Heart right ventricle (tissue), 16 donors: Measurements from ENCODE around the gene POLR1G. TPM values are rescaled to one million over a fixed set of nuclear protein-coding genes. Genes with fewer than 3 reads are reported as not detected.

Experiments
- ATAC-seq, 8 donors: fragments of 200-7000 bp; cut with Tn5 transposase; one replicate each; pipeline ENCODE4 v1.9.1; 2020; ENCODE audit warnings: mild to moderate bottlenecking in 8 of 8, moderate library complexity in 8 of 8, moderate number of reproducible peaks in 1 of 8
- DNase-seq, 2 donors: peaks; one replicate each; pipeline ENCODE4 v3.0.0-alpha.2; 2020
- H3K27ac ChIP-seq, 10 donors: fragments of 200-600 bp; sonication (generic) in 2 of 10; one replicate each; pipeline versions ENCODE4 v1.5.0 to v1.8.0; 2020 to 2022; ENCODE audit warnings: mild to moderate bottlenecking in 3 of 10
- H3K27me3 ChIP-seq, 7 donors: fragments of 200-600 bp; one replicate each; pipeline ENCODE4 v1.8.0; 2021 to 2022; ENCODE audit warnings: mild to moderate bottlenecking in 2 of 7
- H3K36me3 ChIP-seq, 9 donors: fragments of 200-600 bp; sonication (generic) in 1 of 9; one replicate each; pipeline versions ENCODE4 v1.5.0 to v1.8.0; 2020 to 2022; ENCODE audit warnings: mild to moderate bottlenecking in 2 of 9
- H3K4me1 ChIP-seq, 9 donors: fragments of 200-600 bp; sonication (generic) in 1 of 9; one replicate each; pipeline versions ENCODE4 v1.5.0 to v1.8.0; 2020 to 2022; ENCODE audit warnings: mild to moderate bottlenecking in 4 of 9
- H3K4me3 ChIP-seq, 10 donors: fragments of 200-600 bp; sonication (generic) in 2 of 10; one replicate each; pipeline versions ENCODE4 v1.5.0 to v1.8.0; 2020 to 2022; ENCODE audit warnings: mild to moderate bottlenecking in 7 of 10, moderate library complexity in 2 of 10
- H3K9me3 ChIP-seq, 11 donors: fragments of 200-600 bp in 10 of 11; sonication (generic) in 2 of 11; one replicate each; pipeline versions ENCODE4 v1.5.0 to v1.8.0; 2013 to 2022; ENCODE audit warnings: mild to moderate bottlenecking in 2 of 11, control low read depth in 1 of 11, moderate library complexity in 1 of 11
- WGBS, 2 donors: extraction: QIAGEN DNeasy Blood & Tissue Kit; methylation state at CpG; one replicate each; pipeline ENCODE4 v1.1.7; 2013; ENCODE audit warnings: inconsistent platforms in 1 of 2; 5-methylcytosine and 5-hydroxymethylcytosine counted together
- intact Hi-C, 10 donors: fragments of 100-400 bp; cut with DNase I; formaldehyde crosslinking; loops; one replicate each; pipeline versions ENCODE4 v1.11.1 to v1.14.2; 2022
- polyA plus RNA-seq, 2 donors: library from polyadenylated mRNA; stranded (reverse); fragments of 200-250 nt; gene quantifications; one replicate each; pipeline ENCODE4 v1.2.3, GENCODE V29; 2013
- total RNA-seq, 10 donors: library from RNA; stranded (reverse); fragmentation: NEBNext Ultra II Directional in 3 of 10; extraction: Animal tissue kit (Norgen Biotek cat#: 25700) in 3 of 10; gene quantifications; one replicate each; pipeline versions ENCODE4 v1.2.1 to v1.2.4, GENCODE V29; 2021 to 2023
- TF ChIP-seq, protein P1 (sequence below), 9 donors: fragments of 200-600 bp; sonication (generic) in 2 of 9; IDR thresholded peaks; one replicate each; pipeline versions ENCODE4 v1.5.0 to v1.8.0; 2021 to 2022; ENCODE audit warnings: antibody characterized with exemption in 9 of 9, mild to moderate bottlenecking in 5 of 9, moderate library complexity in 1 of 9
- donor health status: Arrhythmogenic right ventricular cardiomyopathy.
- donor health status: ischemic (EF 13 %, LVEDD 7.1; RV severe dilation, severe dysfunction).
- donor health status: healthy with polysubstance abuse.
- donor health status: DM: no; HTN: yes; CAD: no.
- donor health status: DM: no; HTN: no; CAD: no.
- donor health status: ischemic (EF 25% LVEDD 6.9; RV normal size, moderate dysfunction).
- donor health status: ischemic (EF 25% LVEDD 5.7; RV mildly dilated, moderate dysfunction).
- donor health status: healthy.
- donor health status: DM: yes; HTN: yes; CAD: no.
- donor health status: Ischemic cardiomyopathy.
- donor health status: ischemic (EF 35%, LVEDD 5.7; RV mildly dilated, moderate dysfunction).
- donor health status: nonischemic (EF 11% LVEDD 7.7; RV severe dilation, severe dysfunction).
- donor health status: DM: yes; HTN: yes; CAD: no.
- donor health status: PGD.
- donor health status: ischemic (EF 29% LVEDD 5.4; RV normal size, mild dysfunction).
- donor health status: nonischemic (EF 23%, LVEDD 6.1; RV moderate dilation, normal function).

POLR1G gene
- total and polyA plus RNA-seq, 12 donors, result 4.1 to 9.8 (median 5.6) TPM

DNA sequence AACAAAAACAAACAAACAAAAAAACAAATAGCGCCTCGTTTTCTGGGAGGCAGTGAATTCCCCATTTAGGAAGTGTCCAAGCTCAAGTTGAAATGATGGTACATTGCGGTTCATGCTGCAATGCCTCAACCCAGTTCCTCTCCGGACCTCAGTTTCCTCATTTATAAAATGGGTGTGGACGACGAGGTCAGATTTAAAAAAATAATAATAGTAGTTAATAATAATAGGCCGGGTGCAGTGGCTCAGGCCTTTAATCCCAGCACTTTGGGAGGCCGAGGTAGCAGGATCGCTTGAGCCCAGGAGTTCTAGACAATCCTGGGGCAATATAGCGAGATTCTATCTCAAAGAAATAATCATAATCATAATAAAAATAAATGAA lies 32.7 kb downstream of the POLR1G start:
- intact Hi-C loops, result loop anchor here (1.0 to 2.0 kb wide), 4 partner anchors 39 to 42 kb away; no protein-coding TSS in a partner anchor
- 35% methylated on average over 10 of the region's 10 CpGs for WGBS, 2 donors
- Histone ChIP-seq H3K36me3 (no peaks in the 10 kb centered on the region), H3K9me3 (no peaks in the 10 kb centered on the region), H3K27ac (peak overlapping the region in 9 of 10 donors; percentile 89 to 99 (median 94)), H3K4me1 (peaks cover 0 to 38% (median 22%) of the 10 kb centered on the region in 9 donors), H3K4me3 (peak overlapping the region; percentile 4 to 77 (median 69)), H3K27me3 (no peaks in the 10 kb centered on the region)
- ATAC-seq (no peak), DNase-seq (no peak)
- TF ChIP-seq, protein P1, sequence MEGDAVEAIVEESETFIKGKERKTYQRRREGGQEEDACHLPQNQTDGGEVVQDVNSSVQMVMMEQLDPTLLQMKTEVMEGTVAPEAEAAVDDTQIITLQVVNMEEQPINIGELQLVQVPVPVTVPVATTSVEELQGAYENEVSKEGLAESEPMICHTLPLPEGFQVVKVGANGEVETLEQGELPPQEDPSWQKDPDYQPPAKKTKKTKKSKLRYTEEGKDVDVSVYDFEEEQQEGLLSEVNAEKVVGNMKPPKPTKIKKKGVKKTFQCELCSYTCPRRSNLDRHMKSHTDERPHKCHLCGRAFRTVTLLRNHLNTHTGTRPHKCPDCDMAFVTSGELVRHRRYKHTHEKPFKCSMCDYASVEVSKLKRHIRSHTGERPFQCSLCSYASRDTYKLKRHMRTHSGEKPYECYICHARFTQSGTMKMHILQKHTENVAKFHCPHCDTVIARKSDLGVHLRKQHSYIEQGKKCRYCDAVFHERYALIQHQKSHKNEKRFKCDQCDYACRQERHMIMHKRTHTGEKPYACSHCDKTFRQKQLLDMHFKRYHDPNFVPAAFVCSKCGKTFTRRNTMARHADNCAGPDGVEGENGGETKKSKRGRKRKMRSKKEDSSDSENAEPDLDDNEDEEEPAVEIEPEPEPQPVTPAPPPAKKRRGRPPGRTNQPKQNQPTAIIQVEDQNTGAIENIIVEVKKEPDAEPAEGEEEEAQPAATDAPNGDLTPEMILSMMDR (IDR thresholded peaks at IDR 0.05), result no peak

DNA sequence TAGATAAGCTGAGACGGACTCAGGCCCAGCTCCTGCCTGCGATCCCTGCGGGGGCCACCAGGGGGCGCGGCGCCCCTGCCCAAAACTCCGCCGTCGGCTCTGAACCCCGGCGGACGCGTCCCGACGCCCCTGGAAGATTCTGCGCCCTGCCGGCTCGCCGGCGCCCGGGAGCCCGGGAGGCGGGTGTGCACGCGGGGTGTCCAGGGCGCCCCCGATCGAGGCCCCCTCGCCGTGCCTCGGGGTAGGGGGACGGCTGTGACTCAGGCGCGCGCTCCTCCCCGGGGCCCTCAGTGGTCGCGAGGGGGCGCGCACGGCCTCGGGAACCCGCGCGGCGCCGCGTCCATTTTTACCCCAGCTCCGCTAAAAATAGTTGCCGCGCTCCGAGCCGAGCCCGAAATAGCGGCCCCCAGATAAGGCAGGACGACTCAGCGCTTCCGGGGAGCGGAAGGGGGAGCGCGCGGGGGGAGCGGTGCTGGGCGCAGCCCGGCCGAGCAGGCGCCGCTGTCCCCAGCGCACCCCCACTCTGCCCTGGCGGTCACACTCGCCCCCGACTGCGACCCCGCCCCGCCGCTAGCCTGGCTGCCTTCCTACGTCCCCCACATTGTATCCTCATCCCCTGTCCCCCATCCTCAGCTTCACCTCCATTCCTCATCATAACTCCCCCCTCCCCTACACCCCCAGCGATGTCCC lies 33.3 kb downstream of the POLR1G start:
- no peaks in the 10 kb centered on the region for H3K9me3 ChIP-seq
- H3K27me3 ChIP-seq, result no peaks in the 10 kb centered on the region
- ATAC-seq (peak; percentile 56 to 83 (median 70)), DNase-seq (peak; percentile 90)
- H3K4me3 ChIP-seq, result peak overlapping the region; percentile 4 to 77 (median 69)
- peaks cover 0 to 42% (median 26%) of the 10 kb centered on the region in 9 donors for H3K4me1 ChIP-seq
- TF ChIP-seq, protein P1 (IDR thresholded peaks at IDR 0.05), result peak; percentile 99 to 100 (median 99)
- WGBS, 2 donors, result 1% methylated on average over 70 to 78 of the region's 78 CpGs
- H3K27ac ChIP-seq, result peak overlapping the region; percentile 88 to 99 (median 94)
- intact Hi-C loops, result loop anchor here (1.0 to 10.0 kb wide), 6 partner anchors 39 to 205 kb away; partner anchors contain the start of gene GPR4 (in 1 of the 10)
- H3K36me3 ChIP-seq, result no peaks in the 10 kb centered on the region

DNA sequence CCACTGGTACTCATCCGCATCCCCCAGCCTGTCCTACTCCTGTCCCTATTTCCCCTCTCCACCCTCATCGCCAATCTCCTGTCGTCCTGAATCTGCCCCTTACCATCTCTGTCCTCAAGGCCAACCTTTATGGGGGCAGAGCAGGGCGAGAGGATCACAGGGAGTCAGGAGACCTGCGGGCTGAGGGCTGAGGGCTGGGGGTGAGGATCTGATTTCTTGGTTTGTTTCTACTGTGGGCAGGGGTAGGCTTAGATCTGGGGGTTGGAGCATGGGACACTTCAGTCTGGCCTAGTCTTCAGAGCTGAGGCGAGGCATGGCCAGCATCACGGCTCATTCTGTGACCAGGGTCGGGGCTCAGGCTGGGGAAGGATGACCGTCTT lies 33.8 kb downstream of the POLR1G start:
- 46 to 49% methylated on average over 9 of the region's 9 CpGs for WGBS, 2 donors
- DNase-seq (no peak), ATAC-seq (no peak)
- Histone ChIP-seq H3K9me3 (no peaks in the 10 kb centered on the region), H3K27ac (peak overlapping the region; percentile 88 to 99 (median 94)), H3K4me1 (peaks cover 0 to 47% (median 31%) of the 10 kb centered on the region in 9 donors), H3K27me3 (no peaks in the 10 kb centered on the region), H3K4me3 (peak overlapping the region in 9 of 10 donors; percentile 53 to 77 (median 71)), H3K36me3 (no peaks in the 10 kb centered on the region)
- TF ChIP-seq, protein P1 (IDR thresholded peaks at IDR 0.05), result no peak
- intact Hi-C loops, result loop anchor here in 2 of 10 donors (5.0 to 10.0 kb wide), 2 partner anchors 162 to 205 kb away; partner anchors contain the start of gene GPR4 (in 1 of the 2)

DNA sequence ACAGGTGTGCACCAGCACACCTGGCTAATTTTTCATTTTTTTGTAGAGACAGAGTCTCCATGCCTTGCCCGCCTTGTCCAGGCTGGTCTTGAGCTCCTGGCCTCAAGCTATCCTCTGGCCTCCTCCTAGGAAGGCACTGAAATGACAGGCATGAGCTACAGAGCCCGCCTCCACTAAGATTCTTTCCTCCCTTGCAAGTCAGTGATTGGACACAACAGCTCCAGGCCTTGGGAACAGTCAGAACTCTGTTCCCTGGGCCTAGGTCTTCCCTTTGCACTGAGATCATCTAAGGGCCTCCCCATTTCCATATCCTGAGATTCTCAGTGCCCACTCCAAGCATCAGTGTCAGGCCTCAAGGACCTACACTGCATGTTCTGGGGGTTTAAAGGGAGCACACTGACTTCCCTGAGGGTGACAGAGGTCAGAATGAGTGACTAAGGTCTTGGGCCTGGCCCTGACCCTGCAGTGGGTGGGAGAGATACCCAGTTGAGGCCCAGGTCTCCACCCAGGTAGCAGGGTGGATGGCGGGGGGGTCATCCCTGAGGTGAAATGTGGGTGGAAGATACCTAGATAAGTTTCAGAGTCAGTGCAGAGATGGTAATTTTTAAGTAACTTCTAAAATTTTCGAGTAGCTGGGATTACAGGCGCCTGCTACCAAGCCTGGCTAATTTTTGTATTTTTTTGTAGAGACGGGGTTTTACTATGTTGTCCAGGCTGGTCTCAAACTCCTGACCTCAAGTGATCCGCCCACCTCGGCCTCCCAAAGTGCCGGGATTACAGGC lies 34.6 kb downstream of the POLR1G start:
- Histone ChIP-seq H3K36me3 (no peaks in the 10 kb centered on the region), H3K4me1 (peaks cover 0 to 49% (median 33%) of the 10 kb centered on the region in 9 donors), H3K27me3 (no peaks in the 10 kb centered on the region), H3K4me3 (no peak overlapping the region), H3K9me3 (no peaks in the 10 kb centered on the region), H3K27ac (peak overlapping the region in 9 of 10 donors; percentile 89 to 99 (median 94))
- DNase-seq (no peak), ATAC-seq (no peak)
- intact Hi-C loops, result loop anchor here in 2 of 10 donors (5.0 to 10.0 kb wide), 2 partner anchors 161 to 204 kb away; partner anchors contain the start of gene GPR4 (in 1 of the 2)
- TF ChIP-seq, protein P1 (IDR thresholded peaks at IDR 0.05), result no peak
- WGBS, 2 donors, result 85 to 95% methylated on average over 9 of the region's 9 CpGs
